OCI-LY3 (cell line): ENCODE results near the gene SBSN.

Source experiments
- H2AFZ ChIP-seq: fragments of 200-600, 300-600 bp; shearing (Covaris generic); 2 replicates; pipeline ENCODE4 v1.6.0; 2014; ENCODE audit warnings: antibody characterized with exemption, low read depth, low read length
- H3K27ac ChIP-seq: fragments of 200-600, 300-600 bp; sonication (generic); 2 replicates; pipeline ENCODE4 v1.5.1; 2014; ENCODE audit warnings: mild to moderate bottlenecking, low read length, moderate library complexity, mixed read lengths
- H3K27me3 ChIP-seq: fragments of 200-600, 300-600 bp; sonication (generic); 2 replicates; pipeline ENCODE4 v1.6.1; 2014; ENCODE audit warnings: low read depth, low read length, mixed read lengths
- H3K36me3 ChIP-seq: fragments of 200-600, 300-600 bp; sonication (generic); replicated peaks from 2 replicates; pipeline ENCODE3; 2014; ENCODE audit warnings: low read depth, low read length, mixed read lengths
- H3K4me1 ChIP-seq: fragments of 300-600, 200-600 bp; sonication (generic); 2 replicates; pipeline ENCODE4 v1.6.1; 2014; ENCODE audit warnings: low read length, mixed read lengths
- H3K4me2 ChIP-seq: fragments of 200-600, 300-600 bp; sonication (generic); 2 replicates; pipeline ENCODE4 v1.6.1; 2014; ENCODE audit warnings: low read length, mixed read lengths
- H3K4me3 ChIP-seq: fragments of 300-600, 200-600 bp; sonication (generic); 2 replicates; pipeline ENCODE4 v1.5.1; 2014; ENCODE audit warnings: antibody characterized with exemption, mild to moderate bottlenecking, low read length, moderate library complexity
- H3K79me2 ChIP-seq: fragments of 300-600, 200-600 bp; shearing (Covaris generic); 2 replicates; pipeline ENCODE4 v1.6.1; 2014; ENCODE audit warnings: mild to moderate bottlenecking, low read length, mixed read lengths
- H3K9ac ChIP-seq: fragments of 300-600, 200-600 bp; shearing (Covaris generic); 2 replicates; pipeline ENCODE4 v1.6.0; 2014; ENCODE audit warnings: mild to moderate bottlenecking, low read length, moderate library complexity
- H3K9me3 ChIP-seq: fragments of 200-600, 300-600 bp; shearing (Covaris generic); 2 replicates; pipeline ENCODE4 v1.6.1; 2014; ENCODE audit warnings: low read length, mixed read lengths; ENCODE audit not compliant: insufficient read depth
- H4K20me1 ChIP-seq: fragments of 200-600, 300-600 bp; sonication (generic); 2 replicates; pipeline ENCODE4 v1.6.1; 2016; ENCODE audit warnings: low read length, mixed read lengths; ENCODE audit not compliant: insufficient read depth
- CTCF ChIP-seq: fragments of 200-600, 300-600 bp; sonication (generic); IDR thresholded peaks from 2 replicates; pipeline ENCODE4 v1.5.1; 2014; ENCODE audit warnings: antibody characterized with exemption, low read length, low read depth
- EZH2phosphoT487 ChIP-seq: fragments of 200-600 bp; shearing (Covaris generic); IDR thresholded peaks from 2 replicates; pipeline ENCODE4 v1.6.1; 2018; ENCODE audit warnings: antibody characterized with exemption, mixed run types, low read depth

Gene SBSN

DNA sequence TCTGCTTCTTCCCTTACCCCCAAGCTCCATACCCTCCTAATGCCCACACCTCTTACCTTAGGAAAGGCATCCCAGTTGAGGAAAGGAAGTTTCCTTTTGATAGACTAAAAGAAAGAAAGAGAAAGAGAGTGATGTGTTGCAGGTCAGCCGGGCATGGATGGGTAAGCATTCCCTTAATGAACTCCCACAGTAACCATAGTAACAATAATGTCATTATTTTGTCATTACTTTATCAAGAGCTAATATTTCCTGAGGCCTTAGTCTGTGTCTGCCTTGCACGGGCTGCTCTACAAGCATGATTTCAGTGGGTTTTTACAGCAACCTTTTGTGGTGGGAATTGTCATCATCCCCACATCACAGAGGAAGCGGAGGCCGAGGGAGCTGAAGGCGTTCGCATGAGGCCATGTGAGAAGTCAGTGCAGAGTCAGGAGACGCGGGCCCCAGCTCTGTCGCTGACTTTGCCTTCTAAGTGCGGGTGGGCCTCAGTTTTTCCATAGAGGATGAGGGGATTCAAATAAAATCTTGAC lies 40.4 kb downstream of the SBSN start:
- Histone ChIP-seq H3K9ac (no peak overlapping the region), H3K27me3 (peaks cover 65% of the 10 kb centered on the region), H3K27ac (no peak overlapping the region), H3K4me3 (no peak overlapping the region), H3K79me2 (no peaks in the 10 kb centered on the region), H3K36me3 (no peaks in the 10 kb centered on the region), H3K9me3 (no peaks in the 10 kb centered on the region), H3K4me2 (no peak overlapping the region), H2AFZ (no peak overlapping the region), H3K4me1 (peaks cover 12% of the 10 kb centered on the region), H4K20me1 (no peaks in the 10 kb centered on the region)
- TF ChIP-seq CTCF (no peak), EZH2phosphoT487 (no peak)

- Histone ChIP-seq H3K79me2 (no peaks in the 10 kb centered on the region), H3K27ac (no peak overlapping the region), H3K27me3 (peaks cover 52% of the 10 kb centered on the region), H4K20me1 (no peaks in the 10 kb centered on the region), H2AFZ (no peak overlapping the region), H3K9me3 (no peaks in the 10 kb centered on the region), H3K4me3 (no peak overlapping the region), H3K4me2 (no peak overlapping the region), H3K4me1 (peaks cover 12% of the 10 kb centered on the region), H3K9ac (no peak overlapping the region), H3K36me3 (no peaks in the 10 kb centered on the region)
- no peak for TF ChIP-seq CTCF
- no peak for TF ChIP-seq EZH2phosphoT487
Measured at GRCh38 chr19:35486268-35486708, 41.8 kb downstream of the SBSN start.

DNA sequence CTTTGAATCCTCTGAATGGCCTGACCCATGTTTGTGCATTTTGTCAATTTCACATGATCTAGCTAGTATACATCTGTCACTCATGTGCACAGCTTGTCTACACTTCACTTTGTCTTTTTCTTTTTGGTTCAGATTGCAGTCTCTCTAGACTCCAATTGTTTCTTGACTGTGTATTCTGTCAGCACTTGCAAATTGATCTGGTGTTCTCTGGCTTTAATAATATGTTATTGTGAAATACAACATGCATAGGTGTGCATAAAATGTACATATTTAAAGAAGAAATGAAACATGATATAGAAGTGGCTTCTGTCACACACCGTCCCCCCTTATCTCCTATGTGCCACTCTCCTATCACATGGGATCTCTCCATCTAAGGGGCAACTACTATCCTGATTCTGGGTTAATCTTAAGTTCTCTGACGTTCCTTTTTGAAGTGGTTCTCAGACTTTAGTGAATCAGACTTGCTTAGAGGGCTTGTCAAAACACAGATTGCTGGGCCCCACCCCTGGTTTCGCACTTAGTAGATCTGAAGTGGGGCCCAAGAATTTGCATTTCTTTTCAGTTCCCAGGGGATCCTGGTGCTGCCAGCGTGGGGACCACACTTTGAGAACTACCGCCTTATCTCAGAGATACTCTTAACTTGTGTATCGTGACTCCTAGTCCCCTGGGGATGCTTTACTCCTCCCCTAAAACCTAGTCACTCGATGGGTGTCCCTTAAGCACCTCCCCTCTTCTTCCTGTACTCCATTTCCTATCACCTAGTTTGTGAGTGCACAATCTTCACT lies 43.7 kb downstream of the SBSN start:
- H3K4me1 ChIP-seq = peaks cover 12% of the 10 kb centered on the region
- no peak overlapping the region for H3K27ac ChIP-seq
- peak overlapping the region; percentile 78 for H2AFZ ChIP-seq
- no peaks in the 10 kb centered on the region for H4K20me1 ChIP-seq
- H3K27me3 ChIP-seq = peaks cover 44% of the 10 kb centered on the region
- peak overlapping the region; percentile 43 for H3K4me3 ChIP-seq
- TF ChIP-seq EZH2phosphoT487 = no peak
- TF ChIP-seq CTCF = no peak
- H3K9ac ChIP-seq = no peak overlapping the region
- no peaks in the 10 kb centered on the region for H3K36me3 ChIP-seq
- peak overlapping the region; percentile 64 for H3K4me2 ChIP-seq
- H3K9me3 ChIP-seq = no peaks in the 10 kb centered on the region
- H3K79me2 ChIP-seq = no peaks in the 10 kb centered on the region

- Histone ChIP-seq H3K4me2 (no peak overlapping the region), H3K36me3 (no peaks in the 10 kb centered on the region), H3K4me1 (peaks cover 12% of the 10 kb centered on the region), H3K9me3 (no peaks in the 10 kb centered on the region), H2AFZ (no peak overlapping the region), H3K79me2 (no peaks in the 10 kb centered on the region), H3K4me3 (no peak overlapping the region), H3K27me3 (peaks cover 40% of the 10 kb centered on the region), H3K9ac (no peak overlapping the region), H4K20me1 (no peaks in the 10 kb centered on the region), H3K27ac (no peak overlapping the region)
- no peak for TF ChIP-seq CTCF
- TF ChIP-seq EZH2phosphoT487 = no peak
Measured at GRCh38 chr19:35483089-35483488, 45.0 kb downstream of the SBSN start.
